Measurements from ENCODE around the gene PSTPIP1.

DNA sequence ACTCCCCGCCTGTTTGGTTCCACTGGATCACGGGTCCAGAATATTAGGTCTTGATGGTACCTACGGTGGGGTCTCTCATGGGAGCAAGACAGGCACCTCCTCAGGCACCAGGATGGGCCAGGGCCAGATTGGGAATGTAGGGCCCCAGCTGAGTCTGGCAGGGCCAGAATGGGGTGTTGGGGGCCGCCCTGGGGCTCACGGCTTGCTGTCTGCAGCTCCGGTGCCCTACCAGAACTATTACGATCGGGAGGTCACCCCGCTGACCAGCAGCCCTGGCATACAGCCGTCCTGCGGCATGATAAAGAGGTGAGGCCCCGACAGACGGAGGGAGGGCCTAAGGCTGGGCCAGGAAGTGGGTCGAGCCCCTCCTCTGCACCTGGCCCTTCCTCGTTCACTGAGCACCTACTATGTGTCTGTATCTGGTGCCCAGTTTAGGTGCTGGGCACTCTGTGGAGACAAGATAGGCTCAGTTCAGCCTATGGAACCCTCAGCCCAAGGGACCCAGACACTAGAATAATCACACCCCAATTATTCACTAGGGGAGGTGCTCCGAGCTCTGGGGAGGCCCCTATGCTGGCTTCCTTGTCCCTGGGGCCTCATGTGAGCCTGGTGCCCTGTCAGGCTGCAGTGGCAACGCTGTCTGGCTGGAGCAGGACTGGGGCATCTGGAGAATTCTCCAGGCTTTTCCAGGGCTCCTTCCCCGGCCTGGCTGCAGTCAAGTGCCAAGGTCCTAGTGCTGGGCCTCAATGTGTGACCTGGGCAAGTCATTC lies 37.9 kb downstream of the PSTPIP1 start:
- TF ChIP-seq, protein P1, sequence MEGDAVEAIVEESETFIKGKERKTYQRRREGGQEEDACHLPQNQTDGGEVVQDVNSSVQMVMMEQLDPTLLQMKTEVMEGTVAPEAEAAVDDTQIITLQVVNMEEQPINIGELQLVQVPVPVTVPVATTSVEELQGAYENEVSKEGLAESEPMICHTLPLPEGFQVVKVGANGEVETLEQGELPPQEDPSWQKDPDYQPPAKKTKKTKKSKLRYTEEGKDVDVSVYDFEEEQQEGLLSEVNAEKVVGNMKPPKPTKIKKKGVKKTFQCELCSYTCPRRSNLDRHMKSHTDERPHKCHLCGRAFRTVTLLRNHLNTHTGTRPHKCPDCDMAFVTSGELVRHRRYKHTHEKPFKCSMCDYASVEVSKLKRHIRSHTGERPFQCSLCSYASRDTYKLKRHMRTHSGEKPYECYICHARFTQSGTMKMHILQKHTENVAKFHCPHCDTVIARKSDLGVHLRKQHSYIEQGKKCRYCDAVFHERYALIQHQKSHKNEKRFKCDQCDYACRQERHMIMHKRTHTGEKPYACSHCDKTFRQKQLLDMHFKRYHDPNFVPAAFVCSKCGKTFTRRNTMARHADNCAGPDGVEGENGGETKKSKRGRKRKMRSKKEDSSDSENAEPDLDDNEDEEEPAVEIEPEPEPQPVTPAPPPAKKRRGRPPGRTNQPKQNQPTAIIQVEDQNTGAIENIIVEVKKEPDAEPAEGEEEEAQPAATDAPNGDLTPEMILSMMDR (IDR thresholded peaks at IDR 0.05): no peak
- no peak for TF ChIP-seq POLR2A (IDR thresholded peaks at IDR 0.05)

Measured in right lobe of liver (tissue), 4 donors.